ENCODE results near the gene YEATS4.

The YEATS4 gene

DNA sequence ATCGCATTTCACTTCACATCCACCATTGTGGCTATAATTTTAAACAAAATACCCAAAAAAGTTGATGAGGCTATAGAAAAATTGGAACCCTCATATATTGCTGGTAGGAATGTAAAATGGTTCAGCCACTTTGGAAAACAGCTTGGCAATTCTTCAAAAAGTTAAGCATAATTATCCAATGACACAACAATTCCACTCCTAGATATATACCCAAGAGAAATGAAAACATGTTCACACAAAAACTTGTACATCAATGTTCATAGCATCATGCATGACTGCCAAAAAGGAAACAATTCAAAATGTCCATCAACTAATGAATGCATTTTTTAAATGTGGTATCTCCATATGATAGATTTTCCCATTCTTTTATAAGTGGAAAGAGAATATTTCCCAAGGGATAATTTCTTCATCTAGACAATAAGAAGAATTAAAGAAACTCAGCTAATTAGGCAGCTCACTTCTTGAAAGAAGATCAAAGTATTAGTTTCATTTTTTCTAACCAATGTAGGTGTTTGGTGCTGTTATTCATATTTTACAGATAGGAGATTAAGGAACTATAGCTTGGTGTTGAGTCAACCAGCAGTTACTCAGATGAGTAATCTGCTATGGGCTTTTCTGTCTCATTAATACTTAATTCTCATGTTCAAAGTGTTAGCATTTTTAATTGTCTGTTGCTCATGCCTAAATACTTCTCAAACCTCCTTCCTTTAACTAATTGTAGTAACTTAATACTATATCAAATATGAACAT is 32.8 kb downstream of the YEATS4 start:
- DNase-seq (ENCODE audit: low read depth in 2 of 2): no peak

DNA sequence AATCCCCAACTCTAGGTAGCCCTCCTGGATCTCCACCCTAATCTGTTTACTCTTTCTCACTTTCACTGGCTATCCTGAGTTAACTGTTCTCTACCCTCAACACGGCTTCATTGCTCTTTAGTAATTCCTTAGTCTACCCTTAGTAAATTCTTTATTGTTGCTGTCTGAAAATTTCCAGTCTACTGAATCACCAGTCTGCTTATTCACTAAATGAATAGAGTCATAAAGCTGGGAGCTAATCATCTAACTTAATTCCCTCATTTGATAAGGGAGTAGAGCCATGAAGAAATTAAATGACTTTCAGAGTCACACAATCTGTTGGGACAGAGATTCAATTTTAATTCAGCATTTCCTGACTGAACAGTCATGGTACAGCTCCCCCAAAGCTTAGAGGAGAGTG is 36.5 kb downstream of the YEATS4 start:
- DNase-seq (ENCODE audit: low read depth in 2 of 2): no peak

DNA sequence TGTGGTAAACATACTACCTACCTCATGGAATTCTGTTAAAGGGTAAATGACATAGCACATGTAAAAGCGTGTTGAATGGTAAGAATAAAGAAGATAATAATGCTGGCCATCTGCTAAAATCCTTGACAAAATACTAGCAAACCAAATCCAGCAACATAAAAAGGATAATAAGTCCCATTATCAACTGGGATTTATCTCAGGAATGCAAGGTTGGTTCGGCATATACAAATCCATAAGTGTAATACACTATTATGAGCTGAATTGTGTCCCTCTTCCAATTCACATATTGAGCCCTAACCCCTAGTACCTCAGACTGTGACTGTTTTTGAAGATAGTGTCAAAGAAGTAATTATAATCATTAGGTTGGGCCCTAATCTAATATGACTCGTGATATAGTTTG is 37.4 kb downstream of the YEATS4 start:
- no peak for DNase-seq (ENCODE audit: low read depth in 2 of 2)

DNA sequence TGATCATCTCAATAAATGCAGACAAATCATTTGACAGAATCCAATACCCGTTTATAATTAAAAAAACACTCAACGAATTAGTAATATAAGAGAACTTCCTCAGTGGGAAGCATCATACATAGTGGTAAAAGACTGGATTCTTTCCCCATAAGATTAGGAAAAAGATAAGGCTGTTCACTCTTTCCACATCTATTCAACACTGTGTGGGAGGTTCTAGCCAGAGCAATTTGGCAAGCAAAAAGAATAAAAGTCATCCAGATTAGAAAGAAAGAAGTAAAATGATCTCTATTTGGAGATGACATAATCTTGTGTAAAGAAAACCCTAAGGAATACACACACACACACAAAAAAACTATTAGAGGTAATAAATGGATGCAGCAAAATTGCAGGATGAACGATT is 38.4 kb downstream of the YEATS4 start:
- no peak for DNase-seq (ENCODE audit: low read depth in 2 of 2)

DNA sequence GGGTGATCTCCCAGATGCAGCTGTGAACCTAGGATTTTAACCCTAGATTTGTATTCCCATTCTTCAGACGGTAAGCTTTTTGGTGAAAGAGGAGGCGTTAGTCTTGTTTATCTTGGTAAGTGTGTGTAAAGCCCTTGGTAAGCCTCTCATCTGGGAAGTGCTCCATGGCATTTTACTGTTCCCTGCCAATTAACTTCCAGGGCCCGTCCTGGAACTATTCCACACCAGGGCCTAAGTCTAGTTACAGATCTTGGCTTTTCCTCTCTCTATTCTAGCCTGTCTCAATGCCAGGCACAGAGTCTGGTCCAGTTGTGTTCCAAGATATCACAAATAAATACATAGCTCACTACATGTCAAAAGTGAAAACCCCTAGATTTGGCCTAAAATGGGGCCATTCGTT is 42.4 kb downstream of the YEATS4 start:
- DNase-seq (ENCODE audit: low read depth in 2 of 2): no peak

DNA sequence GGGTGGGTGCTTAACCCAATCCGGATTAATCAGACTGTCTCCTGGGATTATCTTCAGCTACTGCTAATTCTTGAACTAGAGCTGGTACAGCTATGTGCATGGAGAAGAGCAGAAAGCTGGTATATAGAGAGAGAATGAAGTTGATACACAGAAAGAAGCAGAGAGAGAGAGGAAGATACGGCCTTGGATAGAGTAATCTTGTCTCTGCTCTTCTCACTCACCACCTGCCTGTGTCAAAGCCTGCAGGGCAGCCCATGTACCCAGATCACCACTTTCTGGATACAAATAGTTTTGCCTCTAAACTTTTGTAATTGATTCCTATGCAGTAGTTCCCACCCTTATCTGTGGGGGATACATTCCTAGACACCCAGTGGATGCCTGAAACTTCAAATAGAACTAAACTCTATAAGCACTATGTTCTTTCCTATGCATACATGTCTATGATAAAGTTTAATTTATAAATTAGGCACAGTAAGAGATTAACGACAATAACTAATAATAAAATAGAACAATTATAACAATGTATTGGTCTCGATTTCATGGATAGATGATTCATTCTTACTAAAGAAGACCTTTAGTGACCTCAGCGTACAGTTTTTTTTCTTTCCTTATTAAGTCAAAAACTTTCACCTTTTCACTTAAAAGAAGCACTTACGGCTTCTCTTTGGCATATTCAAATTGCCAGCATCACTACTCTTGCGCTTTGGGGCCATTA is 45.5 kb downstream of the YEATS4 start:
- no peak for DNase-seq (ENCODE audit: low read depth in 2 of 2)

DNA sequence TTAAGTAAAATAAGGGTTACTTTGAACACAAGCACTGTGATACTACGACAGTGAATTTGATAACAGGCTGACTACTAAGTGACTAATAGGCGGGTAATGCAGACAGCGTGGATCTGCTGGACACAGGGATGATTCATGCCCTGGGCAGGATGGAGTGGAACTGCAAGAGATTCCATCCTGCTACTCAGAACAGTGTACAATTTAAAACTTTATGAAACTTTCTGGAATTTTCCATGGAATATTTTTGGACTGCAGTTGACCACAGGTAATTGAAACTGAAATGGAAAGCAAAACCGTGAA is 46.0 kb downstream of the YEATS4 start:
- DNase-seq (ENCODE audit: low read depth in 2 of 2): no peak

DNA sequence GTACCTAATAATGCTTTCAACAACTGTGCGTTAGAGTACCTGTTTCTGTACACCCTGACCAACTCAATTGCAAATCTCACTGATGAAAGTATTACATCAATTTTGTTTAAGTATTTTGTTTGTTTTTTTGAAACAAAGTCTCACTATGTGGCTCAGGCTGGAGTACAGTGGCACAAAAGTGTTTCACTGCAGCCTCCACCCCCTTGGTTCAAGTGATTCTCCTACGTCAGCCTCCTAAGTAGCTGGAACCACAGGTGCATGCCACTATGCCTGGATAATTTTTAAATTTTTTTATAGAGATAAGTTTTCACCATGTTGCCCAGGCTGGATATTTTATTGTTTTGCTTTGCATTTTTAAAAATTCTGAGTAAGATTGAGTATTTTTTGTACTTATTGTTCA is 46.7 kb downstream of the YEATS4 start:
- no peak for DNase-seq (ENCODE audit: low read depth in 2 of 2)

DNA sequence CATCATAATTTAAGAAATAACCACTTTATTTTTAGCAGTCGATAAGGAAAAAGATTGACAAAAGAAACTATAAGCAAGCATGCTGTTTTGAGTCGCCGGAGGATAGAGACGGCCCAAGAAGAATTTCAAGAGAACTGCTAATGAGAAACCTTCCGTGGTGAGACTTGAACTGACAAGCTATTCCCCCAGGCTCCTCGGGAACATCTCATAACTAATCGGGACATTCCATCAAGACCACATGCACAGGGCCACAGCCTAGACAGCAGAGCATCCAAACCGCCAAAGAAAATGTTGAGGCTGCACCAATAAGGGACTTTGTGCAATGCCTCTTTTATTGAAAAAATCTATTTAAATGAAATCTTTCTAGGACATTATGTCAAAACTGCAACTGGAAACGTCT is 51.0 kb downstream of the YEATS4 start:
- DNase-seq (ENCODE audit: low read depth in 2 of 2): no peak

DNA sequence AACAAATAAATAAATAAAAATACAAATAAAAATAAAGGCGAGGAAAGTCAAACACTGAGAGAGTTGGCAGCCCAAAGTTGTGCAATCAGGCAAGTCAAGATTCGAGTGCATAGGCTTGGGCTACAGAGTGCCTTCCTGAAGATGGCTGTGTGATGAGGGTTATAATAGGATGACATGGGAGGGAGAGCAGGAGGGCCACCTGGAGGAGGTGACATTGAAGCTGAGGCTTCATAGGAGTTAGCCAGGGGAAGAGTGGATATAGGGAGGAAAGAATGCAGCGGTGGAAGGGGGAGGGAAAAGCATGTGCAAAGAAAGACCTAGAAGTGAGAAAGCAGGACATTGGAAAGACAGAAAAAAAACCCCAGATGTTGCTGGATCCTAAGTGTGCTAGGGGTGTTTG is 53.1 kb downstream of the YEATS4 start:
- DNase-seq (ENCODE audit: low read depth in 2 of 2): no peak

DNA sequence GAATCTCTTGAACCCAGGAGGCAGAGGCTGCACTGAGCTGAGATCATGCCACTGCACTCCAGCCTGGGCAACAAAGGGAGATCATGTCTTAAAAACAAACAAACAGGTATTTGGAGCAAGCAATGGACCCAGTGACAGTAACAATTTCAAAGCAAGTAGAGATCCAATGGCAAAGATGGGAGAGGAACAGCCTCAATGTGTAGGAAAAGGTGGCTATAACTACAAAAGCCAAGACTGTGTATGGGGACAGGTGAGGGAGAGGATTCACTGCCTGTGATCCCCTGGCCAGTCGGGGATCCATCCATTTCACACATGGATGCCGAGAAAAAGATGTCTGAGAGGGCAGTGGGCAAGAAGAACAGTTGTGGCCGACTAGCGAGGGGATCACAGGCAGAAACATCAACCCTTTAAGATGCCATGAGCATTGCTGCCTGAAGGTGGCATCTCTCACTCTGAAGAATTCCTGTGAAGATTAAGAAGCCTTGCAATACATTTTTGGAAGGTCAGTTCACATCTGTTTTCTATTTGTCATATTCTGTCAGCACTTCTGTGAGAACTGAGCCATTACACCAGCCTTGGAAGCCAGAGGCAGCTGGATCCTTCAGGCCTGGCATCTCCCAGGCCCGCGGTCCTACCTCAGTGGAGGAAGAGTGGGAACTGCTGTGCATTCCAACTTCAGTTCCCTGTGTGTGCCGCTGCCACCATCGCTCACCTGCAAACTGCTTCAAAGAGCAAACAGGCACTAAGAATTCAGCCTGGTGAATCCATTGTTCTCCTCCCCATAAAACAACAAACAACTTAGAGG is 56.1 kb downstream of the YEATS4 start:
- no peak for DNase-seq (ENCODE audit: low read depth in 2 of 2)

DNA sequence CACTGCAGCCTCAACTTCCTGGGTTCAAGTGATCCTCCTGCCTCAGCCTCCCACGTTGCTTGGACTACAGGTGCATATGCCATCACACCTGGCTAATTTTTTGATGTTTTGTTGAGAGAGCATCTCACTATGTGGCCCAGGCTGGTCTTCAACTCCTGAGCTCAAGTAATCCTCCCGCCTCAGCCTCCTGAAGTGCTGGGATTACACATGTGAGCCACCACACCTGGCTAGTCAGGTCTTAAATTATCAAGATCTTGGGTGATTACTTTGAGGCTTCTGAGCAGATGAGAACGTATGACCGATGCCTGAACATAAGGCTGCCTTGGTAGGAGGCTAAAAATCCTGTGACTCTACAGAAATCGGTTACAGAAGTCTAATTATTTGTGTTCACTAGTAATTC is 57.7 kb downstream of the YEATS4 start:
- DNase-seq (ENCODE audit: low read depth in 2 of 2): no peak

DNA sequence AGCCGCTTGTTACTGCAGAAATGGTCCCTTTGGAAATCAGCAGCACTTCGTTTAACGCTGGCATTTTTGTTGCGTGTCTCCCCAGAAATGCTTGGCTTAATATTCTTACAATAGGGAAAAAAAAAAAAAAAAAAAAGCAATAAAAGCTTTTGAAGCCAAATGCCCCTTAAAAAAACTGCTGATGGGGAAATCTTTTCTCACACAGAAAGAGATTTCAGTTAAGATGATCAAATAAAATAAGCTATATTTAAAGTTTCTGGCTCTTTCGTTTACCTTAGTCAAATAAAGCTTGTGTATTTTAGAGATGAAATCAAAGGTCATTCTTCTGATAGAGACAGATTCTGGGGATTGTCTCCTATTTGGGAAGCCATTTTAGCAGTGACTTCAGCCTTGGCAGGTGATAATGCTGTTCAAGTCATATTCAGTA is 58.2 kb downstream of the YEATS4 start:
- no peak for DNase-seq (ENCODE audit: low read depth in 2 of 2)

DNA sequence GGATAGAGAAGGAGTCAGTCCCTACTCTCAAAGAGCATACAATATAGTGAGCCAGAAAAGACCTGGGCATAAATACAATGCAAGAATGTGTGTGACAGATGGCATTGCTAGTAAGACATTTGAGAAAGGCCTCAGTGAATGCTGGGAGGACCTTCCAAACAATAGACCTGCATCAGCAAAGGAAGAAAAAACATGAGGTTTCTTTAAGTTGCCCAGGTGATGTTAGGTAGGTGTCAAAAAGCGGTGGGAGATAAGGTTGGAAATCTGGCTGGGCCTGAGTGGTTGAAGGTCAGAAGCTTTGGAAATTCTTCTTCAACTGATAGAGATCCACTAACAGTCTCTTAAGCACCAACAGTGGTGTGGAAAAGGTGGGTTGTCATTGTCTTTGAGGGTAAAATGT is 60.2 kb downstream of the YEATS4 start:
- DNase-seq (ENCODE audit: low read depth in 2 of 2): no peak

DNA sequence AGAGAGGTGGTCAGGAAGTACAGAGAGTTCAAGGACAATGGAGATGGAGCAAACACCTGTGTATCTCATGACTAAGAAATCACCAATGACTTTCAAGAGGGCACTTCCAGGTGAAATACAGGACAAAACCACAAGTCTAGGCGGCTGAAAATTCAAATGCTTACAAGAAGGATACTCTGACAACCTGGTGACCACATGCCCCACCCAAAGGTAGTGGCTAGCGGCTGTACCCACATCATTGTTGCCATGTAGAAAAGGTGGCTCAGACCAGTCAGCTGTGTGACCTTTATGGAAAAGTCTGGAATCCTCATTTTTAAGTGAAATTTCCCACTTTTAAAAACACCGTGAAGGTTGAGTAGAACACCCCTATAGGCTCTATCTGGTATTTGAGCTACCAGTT is 62.0 kb downstream of the YEATS4 start:
- DNase-seq (ENCODE audit: low read depth in 2 of 2): no peak

DNA sequence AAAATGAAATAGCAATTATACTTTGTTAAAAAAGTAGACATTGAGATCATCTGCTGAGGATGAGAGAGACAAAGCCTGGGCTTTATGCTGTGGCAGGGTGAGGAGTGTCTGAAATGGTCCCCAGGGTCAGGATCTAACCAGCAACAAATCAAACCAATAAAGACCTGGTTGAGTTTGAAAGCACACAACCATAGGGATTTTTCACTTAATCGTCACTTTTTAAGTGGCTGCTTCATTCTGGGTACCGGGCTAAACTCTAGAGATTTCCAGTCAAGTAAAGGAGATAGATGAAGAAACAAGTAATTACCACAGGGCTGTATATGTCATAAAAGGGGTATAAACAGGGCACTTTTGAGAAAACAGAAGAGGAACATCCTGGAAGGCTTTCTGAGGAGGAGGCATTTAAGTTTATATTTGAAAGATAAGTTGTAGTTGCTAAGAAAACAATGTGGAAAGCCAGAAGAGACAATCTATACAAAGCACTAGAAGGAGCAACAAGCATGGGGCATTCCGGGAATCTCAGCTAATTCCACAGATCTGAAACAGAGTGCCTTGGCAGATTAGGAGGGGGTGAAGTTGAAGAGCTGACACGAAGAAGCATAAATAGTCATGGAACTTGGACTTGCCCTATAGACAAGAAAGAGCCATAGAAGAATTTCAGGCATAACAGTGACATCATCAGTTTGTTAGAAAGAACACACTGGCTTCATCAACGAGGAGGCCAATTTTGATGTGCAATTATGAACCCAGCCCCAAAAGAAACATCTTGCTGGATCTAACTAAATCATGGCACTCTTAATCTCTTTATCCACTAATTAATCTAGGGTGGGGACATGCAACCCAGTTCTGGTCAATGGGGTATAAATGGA is 63.7 kb downstream of the YEATS4 start:
- DNase-seq (ENCODE audit: low read depth in 2 of 2): no peak

DNA sequence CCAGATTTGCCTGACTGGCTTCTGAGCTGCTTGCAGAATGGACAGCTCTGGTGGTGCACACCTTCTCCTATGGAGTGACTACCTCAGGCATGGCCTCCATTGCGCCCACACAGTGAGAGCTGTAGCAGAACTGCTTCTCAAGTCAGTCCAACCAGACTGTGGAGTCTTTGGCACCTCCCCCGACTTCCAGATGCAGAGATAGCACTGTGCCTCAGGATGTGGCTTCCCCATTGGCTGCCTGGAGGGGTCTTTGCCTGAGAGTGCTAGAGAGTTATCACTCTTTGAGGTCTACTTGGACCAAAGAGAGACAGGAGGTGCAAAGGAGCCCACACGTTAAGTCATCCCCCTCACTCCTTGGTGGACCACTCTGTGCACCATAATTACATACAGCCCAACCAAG is 65.9 kb downstream of the YEATS4 start:
- DNase-seq (ENCODE audit: low read depth in 2 of 2): no peak

DNA sequence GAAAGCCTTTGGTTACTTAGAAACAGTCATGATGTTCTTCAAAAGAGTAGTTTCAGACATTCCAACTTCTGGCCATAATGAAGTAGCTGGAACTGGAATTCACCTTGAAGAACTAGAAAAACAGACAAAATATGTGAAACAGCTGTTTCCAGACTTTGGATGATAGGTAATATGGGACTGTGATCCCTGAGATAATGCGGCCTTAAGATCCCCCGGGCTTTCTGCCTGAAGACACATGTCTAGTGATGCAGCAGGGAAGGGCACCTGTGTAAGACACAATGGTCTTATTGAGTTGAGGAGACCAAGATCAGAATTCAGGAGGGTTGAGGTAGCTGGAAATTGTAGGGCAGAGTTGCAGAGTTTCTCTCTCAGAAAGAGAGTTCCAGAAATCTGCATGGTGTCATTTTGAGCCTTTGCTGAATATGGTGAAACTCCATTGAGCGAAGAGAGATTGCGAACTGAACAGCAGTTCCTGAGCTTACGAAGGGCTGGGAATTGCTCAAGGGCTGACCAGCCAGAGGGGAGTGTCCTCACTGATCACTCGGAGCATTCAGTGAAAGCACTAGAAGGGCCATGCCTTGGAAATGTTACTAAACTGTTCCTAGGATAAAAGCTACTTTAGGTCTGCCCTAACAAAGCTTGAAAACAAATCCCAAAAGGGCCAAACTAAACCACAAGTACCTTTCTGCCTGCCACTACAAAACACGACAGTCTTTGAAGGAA is 69.0 kb downstream of the YEATS4 start:
- DNase-seq (ENCODE audit: low read depth in 2 of 2): no peak

DNA sequence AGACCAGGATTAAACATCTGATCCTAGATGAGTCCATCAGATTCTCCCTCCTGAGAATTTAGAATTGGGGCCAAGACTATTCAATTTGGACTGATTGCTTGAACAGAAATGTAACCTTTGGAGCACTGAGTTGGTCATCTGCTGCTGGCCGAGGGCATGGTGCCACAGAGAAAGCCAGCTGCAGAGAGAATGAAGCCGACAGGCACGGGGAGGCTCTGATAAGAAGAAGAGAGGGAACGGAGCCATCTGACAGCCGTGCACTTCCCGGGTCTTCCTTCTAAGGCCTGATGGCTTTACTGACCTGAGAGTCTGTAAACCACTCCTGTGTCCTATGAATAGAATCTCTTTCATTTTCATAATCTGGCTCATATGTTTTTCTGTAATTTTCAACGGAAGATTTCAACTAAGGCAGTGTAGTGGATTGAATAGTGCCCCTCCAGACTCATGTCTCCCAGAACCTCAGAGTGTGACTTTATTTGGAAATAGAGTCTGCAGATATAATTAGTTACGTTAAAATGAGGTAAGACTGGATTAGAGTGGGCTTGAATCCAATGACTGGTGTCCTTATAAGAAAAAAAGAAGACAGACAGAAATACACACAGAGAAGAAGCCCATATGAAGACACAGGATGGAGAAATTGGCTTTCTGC is 71.5 kb downstream of the YEATS4 start:
- no peak for DNase-seq (ENCODE audit: low read depth in 2 of 2)

DNA sequence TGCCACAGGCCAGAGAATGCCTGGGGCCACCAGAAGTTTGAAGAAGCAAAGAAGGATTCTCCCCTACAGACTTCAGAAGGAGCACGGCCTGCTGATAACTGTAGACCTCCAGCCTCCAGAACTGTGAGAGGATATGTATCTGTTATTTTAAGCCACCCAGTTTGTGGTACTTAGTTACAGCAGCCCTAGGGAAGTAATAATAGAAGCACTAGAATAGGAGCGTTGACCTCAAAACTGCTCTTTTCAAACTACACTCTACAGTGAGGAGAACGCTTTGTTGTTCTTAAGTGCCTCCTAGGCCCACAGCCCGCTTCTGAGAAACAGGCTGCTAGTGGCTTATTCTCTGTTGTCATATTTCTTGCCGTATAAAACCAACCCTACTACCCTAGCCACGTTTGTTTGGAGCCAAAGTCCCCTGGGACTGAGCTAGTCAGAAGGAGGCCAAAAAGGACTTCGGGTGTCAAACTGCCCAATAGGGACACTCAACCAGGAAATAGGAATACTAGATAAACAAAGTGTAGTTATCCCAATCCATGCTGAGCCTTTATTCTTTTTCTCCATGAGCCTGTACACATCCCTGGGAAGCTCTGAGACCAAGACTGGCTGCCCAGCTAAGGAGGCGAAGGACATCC is 72.2 kb downstream of the YEATS4 start:
- no peak for DNase-seq (ENCODE audit: low read depth in 2 of 2)
